ENCODE data around the gene XYLT1. TPM values are rescaled to one million over a fixed set of nuclear protein-coding genes. Genes with fewer than 3 reads are reported as not detected.
A peak's percentile ranks its signal among the peaks of the same experiment; 100 is the strongest.

The XYLT1 gene
- total and polyA plus RNA-seq, 10 of the 15 experiments (the other 5 are each of a cell fraction or from before 2014, with no cell fraction given): 0.88 to 14.8 (median 5.8) TPM

DNA sequence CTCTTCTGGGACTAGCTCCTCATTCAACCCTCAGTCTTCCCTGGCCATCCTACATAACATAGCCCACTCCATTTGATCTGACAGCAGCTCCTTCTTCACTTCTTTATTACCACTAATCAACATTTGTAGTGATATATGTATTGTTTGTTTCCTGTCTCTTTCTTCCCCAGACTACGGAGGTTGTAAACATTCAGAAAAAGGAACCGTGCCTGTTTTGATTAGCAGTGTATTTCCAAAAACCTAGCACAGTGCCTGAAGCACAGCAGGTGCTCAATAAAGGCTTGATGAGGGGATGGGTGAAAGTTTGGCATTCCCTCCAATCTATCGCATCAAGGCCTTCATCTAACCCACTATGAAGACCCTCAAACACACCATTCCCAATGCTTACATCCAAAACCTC, 150.8 kb downstream of the XYLT1 start:
- ChIA-PET CTCF (no interaction called here), SMC1A (ENCODE audit: uncharacterized antibody, unreplicated experiment) (interaction anchor here (0.8 to 1.2 kb wide), 6 partner anchors 9 to 51 kb away, joined by 3 to 4 read pairs (median 3); no protein-coding TSS in a partner anchor), RAD21 (ENCODE audit: unreplicated experiment) (interaction anchor here (0.7 to 1.2 kb wide), 3 partner anchors 19 to 42 kb away, joined by 3 read pairs; no protein-coding TSS in a partner anchor), POLR2A (interaction anchor here (0.6 kb wide), 1 partner anchor 147 kb away, joined by 3 read pairs; no protein-coding TSS in a partner anchor)
- H3K79me2 ChIP-seq (ENCODE audit: control insufficient read depth, insufficient read depth, low read length): no peaks in the 10 kb centered on the region
- WGBS (ENCODE audit: insufficient coverage, insufficient replicate concordance, low lambda C conversion rate, missing lambda C conversion rate): 42% methylated on average over 3 of the region's 3 CpGs
- no peak overlapping the region for H2AFZ ChIP-seq (ENCODE audit: control insufficient read depth, low read depth, low read length)
- TF ChIP-seq, protein P1, sequence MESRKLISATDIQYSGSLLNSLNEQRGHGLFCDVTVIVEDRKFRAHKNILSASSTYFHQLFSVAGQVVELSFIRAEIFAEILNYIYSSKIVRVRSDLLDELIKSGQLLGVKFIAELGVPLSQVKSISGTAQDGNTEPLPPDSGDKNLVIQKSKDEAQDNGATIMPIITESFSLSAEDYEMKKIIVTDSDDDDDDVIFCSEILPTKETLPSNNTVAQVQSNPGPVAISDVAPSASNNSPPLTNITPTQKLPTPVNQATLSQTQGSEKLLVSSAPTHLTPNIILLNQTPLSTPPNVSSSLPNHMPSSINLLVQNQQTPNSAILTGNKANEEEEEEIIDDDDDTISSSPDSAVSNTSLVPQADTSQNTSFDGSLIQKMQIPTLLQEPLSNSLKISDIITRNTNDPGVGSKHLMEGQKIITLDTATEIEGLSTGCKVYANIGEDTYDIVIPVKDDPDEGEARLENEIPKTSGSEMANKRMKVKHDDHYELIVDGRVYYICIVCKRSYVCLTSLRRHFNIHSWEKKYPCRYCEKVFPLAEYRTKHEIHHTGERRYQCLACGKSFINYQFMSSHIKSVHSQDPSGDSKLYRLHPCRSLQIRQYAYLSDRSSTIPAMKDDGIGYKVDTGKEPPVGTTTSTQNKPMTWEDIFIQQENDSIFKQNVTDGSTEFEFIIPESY (IDR thresholded peaks at IDR 0.05): no peak
- 0 out of 2 replicates have a peak, but pooled peaks have one; percentile 27 for TF ChIP-seq SPI1 (IDR thresholded peaks at IDR 0.05; ENCODE audit: borderline replicate concordance, insufficient read depth, low read depth, low read length)
- H3K9me3 ChIP-seq (replicated peaks; ENCODE audit: control insufficient read depth, insufficient read depth, low read length): no peaks in the 10 kb centered on the region; the same call in 2 of the 3 replicates
- intact Hi-C loops (cut with micrococcal nuclease; ENCODE audit: unreplicated experiment) (no loop called here), in situ Hi-C loops (cut with MboI) (loop anchor here (5.0 kb wide), 1 partner anchor 48 kb away; no protein-coding TSS in a partner anchor)
- no TSS peak for BruUV-seq (replicated peaks)
- H3K4me2 ChIP-seq (ENCODE audit: control insufficient read depth, insufficient read depth): no peak overlapping the region
- peaks cover 6% of the 10 kb centered on the region; the same call in 1 of the 2 replicates for H3K4me1 ChIP-seq (ENCODE audit: control insufficient read depth, insufficient read depth, low read length)
- H3K9ac ChIP-seq (ENCODE audit: control insufficient read depth, insufficient read depth, low read length): no peak overlapping the region
- no peak overlapping the region for H3K27ac ChIP-seq (ENCODE audit: control insufficient read depth, insufficient read depth)
- no peak for ATAC-seq
- no peak for FAIRE-seq
- H4K20me1 ChIP-seq (ENCODE audit: control insufficient read depth, insufficient read depth): no peaks in the 10 kb centered on the region
- no peaks in the 10 kb centered on the region for H3K36me3 ChIP-seq (ENCODE audit: control insufficient read depth in 2 of 2, insufficient read depth in 2 of 2, low read length in 1 of 2)
- H3K27me3 ChIP-seq (replicated peaks in 1 of 2; ENCODE audit: control insufficient read depth in 2 of 2, insufficient read depth in 2 of 2, low read length in 1 of 2): no peaks in the 10 kb centered on the region
- H3K4me3 ChIP-seq: no peak overlapping the region
- DNase-seq (ENCODE audit: low read depth, low spot score): no peak

DNA sequence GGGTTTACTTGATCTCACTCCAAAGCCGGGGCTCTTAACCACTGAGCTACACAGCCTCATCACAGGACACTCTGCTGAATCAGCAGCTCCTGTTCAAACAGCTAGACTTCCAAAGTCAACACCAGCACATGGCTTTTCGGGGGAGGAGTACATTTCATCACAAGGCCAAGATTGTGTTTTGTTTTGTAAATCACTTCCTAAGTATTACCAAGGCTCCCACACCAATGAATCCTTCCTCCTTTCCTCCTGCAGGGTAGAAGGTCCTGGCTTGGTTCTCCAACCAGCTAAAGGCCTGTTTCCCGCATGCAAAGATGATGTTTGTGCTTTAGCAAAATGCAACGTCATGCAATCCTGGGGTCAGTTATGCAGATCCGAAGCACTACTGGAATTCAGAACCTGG, 152.5 kb downstream of the XYLT1 start:
- Histone ChIP-seq H3K9me3 (replicated peaks; ENCODE audit: control insufficient read depth, insufficient read depth, low read length) (no peaks in the 10 kb centered on the region; the same call in 2 of the 3 replicates), H4K20me1 (ENCODE audit: control insufficient read depth, insufficient read depth) (no peaks in the 10 kb centered on the region), H3K27ac (ENCODE audit: control insufficient read depth, insufficient read depth) (no peak overlapping the region), H2AFZ (ENCODE audit: control insufficient read depth, low read depth, low read length) (no peak overlapping the region), H3K79me2 (ENCODE audit: control insufficient read depth, insufficient read depth, low read length) (no peaks in the 10 kb centered on the region), H3K4me1 (ENCODE audit: control insufficient read depth, insufficient read depth, low read length) (peaks cover 7% of the 10 kb centered on the region), H3K36me3 (ENCODE audit: control insufficient read depth in 2 of 2, insufficient read depth in 2 of 2, low read length in 1 of 2) (no peaks in the 10 kb centered on the region), H3K4me3 (no peak overlapping the region), H3K9ac (ENCODE audit: control insufficient read depth, insufficient read depth, low read length) (no peak overlapping the region), H3K27me3 (replicated peaks in 1 of 2; ENCODE audit: control insufficient read depth in 2 of 2, insufficient read depth in 2 of 2, low read length in 1 of 2) (no peaks in the 10 kb centered on the region), H3K4me2 (ENCODE audit: control insufficient read depth, insufficient read depth) (no peak overlapping the region)
- ChIA-PET POLR2A (interaction anchor here (0.6 to 1.4 kb wide), 2 partner anchors 14 to 83 kb away, joined by 4 to 5 read pairs; no protein-coding TSS in a partner anchor), SMC1A (ENCODE audit: uncharacterized antibody, unreplicated experiment) (interaction anchor here (0.8 to 9.7 kb wide), 7 partner anchors 9 to 39 kb away, joined by 3 to 88 read pairs (median 5); no protein-coding TSS in a partner anchor), CTCF (interaction anchor here (1.1 to 1.2 kb wide), 4 partner anchors 9 to 98 kb away, joined by 3 to 5 read pairs (median 3); no protein-coding TSS in a partner anchor), RAD21 (ENCODE audit: unreplicated experiment) (interaction anchor here (1.0 to 2.0 kb wide), 5 partner anchors 22 to 55 kb away, joined by 3 to 5 read pairs (median 4); no protein-coding TSS in a partner anchor)
- BruUV-seq (replicated peaks): no TSS peak
- ATAC-seq (no peak), FAIRE-seq (no peak), DNase-seq (ENCODE audit: low read depth, low spot score) (no peak)
- WGBS (ENCODE audit: insufficient coverage, insufficient replicate concordance, low lambda C conversion rate, missing lambda C conversion rate): 39% methylated on average over 5 of the region's 5 CpGs
- intact Hi-C loops (cut with micrococcal nuclease; ENCODE audit: unreplicated experiment): no loop called here
- in situ Hi-C loops (cut with MboI): no loop called here
- TF ChIP-seq MTA3 (IDR thresholded peaks at IDR 0.05; ENCODE audit: borderline replicate concordance, low read length) (no peak), YBX1 (IDR thresholded peaks at IDR 0.05) (no peak), ZNF274 (IDR thresholded peaks at IDR 0.05; ENCODE audit: insufficient read depth, insufficient read length) (no peak)
- TF ChIP-seq, protein P1 (IDR thresholded peaks at IDR 0.05): no peak
- TF ChIP-seq, protein P2, sequence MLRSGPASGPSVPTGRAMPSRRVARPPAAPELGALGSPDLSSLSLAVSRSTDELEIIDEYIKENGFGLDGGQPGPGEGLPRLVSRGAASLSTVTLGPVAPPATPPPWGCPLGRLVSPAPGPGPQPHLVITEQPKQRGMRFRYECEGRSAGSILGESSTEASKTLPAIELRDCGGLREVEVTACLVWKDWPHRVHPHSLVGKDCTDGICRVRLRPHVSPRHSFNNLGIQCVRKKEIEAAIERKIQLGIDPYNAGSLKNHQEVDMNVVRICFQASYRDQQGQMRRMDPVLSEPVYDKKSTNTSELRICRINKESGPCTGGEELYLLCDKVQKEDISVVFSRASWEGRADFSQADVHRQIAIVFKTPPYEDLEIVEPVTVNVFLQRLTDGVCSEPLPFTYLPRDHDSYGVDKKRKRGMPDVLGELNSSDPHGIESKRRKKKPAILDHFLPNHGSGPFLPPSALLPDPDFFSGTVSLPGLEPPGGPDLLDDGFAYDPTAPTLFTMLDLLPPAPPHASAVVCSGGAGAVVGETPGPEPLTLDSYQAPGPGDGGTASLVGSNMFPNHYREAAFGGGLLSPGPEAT (IDR thresholded peaks at IDR 0.05; ENCODE audit: low read depth): no peak

Measured in GM12878 (cell line).